Ramos (cell line): ENCODE results near the gene CLEC19A.

Experiments
- in situ Hi-C: fragments of 300-500 bp; cut with MboI; formaldehyde crosslinking; loops from one replicate; pipeline ENCODE4 v1.14.3; 2022; ENCODE audit warnings: low sequenced_read_pairs; ENCODE audit not compliant: unreplicated experiment

The CLEC19A gene

DNA sequence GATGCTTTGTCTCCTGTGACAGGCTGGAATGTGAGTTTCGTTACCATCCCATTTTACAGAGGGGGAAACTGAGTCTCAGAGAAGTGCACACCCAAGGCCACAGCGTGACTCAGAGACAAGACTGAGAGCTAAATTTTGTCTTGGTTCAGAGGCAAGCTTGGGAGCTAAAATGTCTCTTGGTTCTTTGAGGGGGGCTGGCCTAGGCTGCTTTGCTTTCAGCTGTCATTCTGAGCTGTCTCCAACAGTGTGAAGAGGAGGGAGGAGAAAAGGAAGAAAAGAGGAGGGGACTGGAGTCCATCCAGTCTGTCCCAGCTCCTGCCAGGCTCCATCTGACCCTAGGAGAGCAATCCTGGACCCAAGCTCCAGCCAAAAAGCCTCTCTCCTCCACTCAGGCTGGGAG lies at the start of gene CLEC19A:
Gene CLEC19A, plus strand, starts transcription at position 301 of the 400 bp plus-strand sequence. CDS start 121 bp downstream, outside the sequence.
- in situ Hi-C loops, result no loop called here

DNA sequence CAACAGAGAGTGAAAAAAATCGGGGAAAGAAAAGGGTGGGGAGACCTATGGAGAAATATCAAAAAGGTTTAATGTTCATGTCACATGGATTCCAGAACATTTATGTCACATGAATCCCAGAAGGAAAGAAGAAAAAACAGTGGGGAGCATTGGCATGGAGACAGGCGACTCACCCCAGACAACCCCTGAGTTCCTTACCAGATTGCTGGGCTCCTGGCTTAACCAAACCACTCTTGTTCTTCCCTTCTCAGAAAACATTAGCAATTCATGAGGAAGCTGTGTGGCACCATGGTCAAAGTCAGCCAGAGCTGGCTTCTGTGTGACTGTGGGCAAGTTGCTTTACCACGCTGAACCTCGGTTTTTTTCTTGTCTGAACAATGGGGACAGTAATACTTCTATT lies 49.6 kb upstream of the CLEC19A start:
- in situ Hi-C loops, result no loop called here

DNA sequence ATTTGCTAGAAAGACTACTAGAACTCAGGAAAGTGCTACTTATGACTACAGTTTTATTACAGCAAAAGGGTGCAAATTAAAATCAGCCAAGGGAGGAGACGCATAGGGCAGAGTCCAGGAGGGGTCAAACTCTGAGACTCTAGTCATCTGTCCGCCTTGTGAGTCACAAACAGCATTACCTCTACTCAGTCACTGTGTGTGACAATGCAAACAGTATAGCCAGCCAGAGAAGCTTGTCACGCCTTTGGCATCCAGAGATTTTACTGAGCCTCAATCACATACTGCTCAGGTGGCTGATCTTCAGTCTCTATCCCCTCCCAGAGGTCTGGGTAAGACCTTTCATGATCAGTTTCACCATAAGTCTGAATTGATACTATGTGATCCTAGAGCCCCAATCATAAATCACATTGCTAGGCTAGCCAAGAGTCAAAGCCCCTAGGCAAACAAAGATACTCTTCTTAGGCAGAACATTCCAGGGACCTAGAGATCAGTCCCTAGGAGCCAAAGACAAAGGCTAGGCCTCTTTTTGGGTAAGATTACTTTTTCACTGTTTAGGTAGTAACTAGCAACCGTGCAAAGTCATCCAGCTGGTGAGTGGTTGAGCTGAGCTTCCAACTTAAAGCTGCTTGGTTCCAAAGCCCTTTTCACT lies 48.8 kb upstream of the CLEC19A start:
- in situ Hi-C loops, result no loop called here

DNA sequence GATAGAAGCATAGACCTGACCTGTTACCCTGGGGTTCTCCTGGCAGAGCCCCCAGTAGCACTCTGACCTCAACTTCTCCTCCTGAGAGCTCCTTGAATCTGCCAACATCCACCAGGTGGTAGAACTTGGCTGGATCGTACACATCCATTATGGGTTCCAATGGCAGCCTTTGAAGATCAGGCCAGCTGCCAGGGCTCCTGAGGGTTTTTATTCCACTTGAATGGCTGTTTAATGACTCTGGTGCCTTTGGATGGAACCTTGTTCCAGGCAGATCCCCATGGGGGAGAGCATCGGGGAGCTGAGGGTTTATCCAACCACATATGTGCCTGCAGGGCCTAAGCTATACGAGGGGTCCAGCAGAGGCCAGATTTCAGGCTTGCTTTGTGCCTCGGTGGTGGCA lies 47.1 kb upstream of the CLEC19A start:
- in situ Hi-C loops, result no loop called here

DNA sequence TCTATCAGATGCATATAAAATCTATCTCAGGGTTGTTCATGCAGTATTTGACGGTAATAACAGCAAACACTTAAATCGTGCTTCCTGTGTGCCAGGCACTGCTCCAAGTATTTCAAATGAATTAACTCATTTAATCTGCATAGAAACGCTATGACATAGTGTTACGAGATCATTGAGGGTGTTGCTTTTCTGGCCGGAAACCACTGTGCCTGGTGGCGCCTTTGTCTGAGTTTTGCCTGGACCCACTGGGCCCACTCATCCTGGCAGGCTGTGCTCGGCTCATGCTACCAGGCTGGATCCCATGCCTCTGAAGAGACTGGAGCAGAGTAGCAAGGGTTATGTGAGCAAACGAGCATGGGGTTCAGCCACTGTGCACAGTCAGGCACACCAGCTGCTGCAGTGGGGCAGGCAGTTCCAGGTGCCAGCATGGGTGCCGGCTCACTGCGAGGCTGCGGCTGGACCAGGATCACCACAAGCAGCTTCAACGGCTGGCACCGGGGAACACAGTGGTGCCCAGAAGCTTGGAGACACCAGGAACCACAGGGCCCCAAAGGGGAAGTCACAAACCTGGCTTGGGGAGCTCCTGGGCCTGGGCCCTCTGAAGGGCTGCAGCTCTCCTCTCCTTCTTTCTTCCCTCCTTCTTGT lies 45.9 kb upstream of the CLEC19A start:
- in situ Hi-C loops, result no loop called here

DNA sequence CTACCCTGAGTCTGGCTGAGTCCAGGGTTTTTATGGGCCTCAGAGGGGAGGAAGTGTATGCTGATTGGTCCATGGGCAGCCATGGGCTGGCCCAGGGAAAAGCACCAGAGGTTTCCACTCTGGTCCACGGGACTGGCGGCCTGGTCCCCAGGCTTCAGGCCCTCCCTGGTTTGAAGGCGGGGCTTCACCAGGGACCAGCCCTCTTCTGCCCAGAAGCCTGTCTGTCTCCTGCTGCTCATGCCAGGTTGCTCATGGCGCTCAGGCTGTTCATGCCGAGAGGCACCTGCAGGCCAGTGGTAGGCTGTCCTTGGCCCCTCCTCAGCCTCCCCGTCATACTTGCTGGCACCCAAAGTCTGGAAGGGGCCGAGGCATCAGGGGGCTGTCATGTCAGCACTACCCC lies 45.0 kb upstream of the CLEC19A start:
- in situ Hi-C loops, result no loop called here

DNA sequence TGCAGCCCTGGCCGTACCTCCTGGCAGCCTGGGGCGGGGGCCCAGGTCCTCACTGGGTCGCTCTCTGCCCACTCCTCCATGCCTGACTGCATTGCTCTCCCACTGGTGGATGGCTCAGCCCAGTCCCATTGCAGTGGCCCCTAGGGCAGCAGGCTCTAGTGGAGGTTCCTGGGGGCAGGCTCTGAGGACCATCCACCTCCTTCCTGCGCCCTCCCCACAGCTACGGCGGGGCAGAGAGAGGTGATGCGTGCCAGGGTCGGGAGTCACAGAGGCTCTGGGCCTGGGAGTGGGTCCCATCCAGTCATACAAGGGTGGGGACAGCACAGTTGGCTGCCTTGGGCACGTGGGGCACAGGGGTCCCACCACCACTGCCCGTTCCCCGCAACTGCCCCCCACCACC lies 44.0 kb upstream of the CLEC19A start:
- in situ Hi-C loops, result no loop called here

DNA sequence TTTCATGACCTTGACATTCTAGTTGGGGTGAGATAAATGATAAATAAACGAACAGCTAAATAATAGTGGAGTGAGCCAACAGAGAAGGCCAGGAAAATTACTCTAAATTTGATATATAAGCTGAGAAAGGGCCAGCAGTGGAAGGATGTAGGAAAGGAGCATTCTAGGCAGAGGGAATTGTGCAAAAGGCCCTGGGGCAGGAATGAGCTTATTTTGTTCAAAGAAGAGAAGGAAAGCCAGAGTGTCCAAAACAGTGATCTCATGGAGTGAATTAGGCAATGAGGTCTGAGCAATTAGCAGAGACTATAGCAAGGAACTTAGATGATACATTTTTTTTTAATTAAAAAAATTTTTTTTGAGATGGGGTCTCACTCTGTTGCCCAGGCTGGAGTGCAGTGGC lies 43.3 kb upstream of the CLEC19A start:
- in situ Hi-C loops, result no loop called here

DNA sequence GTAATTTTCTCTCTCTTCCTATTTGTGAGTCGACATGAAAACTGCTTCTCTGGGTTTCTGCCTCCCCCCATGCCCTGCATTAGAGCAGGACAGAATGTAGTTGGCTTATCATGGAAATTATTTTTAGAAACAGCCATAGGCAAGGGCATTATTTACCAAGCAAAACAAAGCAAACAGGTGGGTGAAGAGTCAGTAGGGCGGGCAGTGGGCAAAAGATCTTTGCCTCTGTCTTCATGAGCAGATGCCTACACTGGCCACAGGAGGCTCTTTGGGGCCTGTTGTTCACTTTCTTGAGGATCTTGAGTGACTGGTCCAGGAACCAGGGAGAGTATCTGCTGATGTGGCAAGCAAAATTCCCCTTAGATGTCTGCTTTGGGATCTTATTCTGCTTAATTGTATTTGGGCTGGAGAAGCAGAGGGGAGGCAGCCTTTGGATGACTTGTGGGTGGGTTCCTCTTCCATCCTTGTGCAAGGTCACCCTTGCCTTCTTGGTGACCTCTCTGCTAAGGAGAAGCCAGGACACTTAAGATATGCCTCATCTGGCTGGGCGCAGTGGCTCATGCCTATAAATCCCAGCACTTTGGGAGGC lies 42.5 kb upstream of the CLEC19A start:
- in situ Hi-C loops, result no loop called here

DNA sequence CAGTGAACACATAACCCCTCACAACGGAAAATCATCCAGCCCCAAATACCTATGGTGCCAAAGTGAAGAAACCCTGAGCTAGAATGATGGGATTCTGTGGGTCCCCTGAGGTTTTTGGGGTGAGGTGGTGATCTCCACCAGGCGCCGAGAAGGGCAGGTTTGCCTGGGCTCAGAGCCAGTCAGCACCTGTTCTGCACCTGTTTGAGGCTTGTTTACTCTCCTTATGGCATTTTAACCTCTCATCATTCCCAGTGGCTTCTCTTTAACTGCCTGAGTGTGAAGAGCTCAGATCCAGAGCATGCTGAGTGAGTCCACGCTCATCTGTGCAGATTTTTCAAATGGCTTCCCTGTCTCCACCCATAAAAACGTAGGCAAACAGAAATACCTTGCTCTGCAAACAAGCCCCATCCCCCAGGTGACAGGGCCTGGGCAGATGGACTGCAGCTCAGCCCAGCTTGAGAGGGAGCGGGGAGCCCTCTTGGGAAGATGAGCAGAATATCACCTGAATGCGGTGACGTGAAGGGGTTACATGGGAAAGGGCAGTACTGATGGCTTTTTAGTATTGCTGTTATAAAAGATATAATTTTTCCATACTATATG lies 40.1 kb upstream of the CLEC19A start:
- in situ Hi-C loops, result no loop called here

DNA sequence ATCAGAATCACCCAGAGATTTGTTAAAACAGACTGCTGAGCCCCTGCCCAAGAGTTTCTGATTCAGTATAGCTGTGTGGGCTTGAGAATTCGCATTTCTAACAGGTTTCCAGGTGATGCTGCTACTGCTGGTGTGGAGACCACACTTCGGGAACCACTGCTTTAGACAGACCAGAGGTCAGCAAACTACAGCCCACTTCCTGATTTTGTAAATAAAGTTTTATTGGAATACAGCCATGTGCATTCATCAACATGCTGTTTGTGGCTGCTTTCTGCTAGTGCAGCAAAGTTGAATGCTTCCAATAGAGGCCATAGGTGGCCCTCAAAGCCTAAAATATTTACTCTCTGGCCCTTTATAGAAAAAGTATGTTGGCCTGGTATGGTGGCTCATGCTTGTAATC lies 32.6 kb upstream of the CLEC19A start:
- in situ Hi-C loops, result no loop called here

DNA sequence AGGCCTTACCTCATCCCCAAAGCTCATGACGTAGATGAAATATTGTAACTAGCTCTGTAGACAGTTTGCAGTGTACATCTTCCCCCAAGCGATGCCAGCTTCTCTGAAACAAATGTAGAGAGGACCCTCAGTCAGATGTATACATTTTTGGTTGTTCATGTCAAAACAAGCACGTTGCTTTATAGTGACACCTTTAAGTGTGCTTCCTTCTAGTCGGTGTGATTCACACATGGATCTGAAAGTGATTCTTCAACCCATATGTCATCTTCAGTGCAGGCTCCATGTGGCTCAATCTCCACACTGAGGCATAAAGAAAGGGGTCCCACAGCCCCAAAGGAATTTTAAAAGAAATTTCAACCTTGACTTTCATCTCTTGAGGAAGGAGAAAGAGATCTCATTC lies 30.9 kb upstream of the CLEC19A start:
- in situ Hi-C loops, result no loop called here

DNA sequence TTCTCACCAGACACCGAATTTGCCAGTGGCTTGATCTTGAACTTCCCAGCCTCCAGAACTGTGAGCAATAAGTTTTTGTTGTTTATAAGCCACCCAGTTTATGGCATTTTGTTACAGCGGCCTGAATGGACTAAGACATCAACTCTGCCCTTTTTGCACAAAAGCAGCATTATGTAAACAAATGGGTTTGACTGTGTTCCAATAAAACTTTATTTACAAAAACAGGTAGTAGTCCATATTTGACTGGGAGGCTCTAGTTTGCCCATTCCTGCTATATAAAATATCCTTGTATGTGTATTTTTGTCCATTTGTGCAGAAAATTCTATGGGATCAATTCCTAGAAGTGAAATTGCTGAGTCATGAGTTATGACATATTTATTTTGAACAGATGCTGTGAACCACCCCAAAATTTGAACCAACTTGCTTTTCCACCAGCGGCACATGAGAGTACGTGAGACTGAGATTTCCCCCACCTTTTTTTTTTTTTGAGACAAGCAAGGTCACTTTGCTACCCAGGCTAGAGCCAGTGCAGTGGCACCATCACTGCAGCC lies 21.3 kb upstream of the CLEC19A start:
- in situ Hi-C loops, result no loop called here

DNA sequence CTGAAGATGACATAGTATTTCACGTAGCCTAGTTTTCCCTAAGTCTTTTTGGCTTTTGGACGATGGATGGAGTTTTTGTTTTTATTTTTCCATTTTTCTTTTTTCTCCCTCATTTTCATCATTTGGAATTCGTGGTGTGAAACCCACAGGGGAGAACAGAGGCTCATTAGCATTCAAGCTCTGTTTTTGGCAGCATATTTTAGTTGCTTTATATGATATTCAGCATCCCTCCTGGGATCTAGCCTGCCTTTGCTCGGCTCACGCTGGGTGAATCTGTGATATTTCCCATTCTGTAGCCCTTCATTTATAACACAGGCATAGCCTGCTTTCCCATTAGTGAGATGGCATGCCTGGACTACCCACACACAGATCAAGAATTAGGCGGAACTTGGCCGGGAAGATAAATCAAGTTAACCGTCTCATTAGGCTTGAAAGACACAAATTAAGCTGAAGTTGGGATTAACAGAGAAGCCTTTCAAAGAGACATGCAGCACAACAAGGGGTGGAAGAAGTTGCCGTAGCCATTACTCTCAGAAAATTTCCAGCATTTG lies 20.1 kb upstream of the CLEC19A start:
- in situ Hi-C loops, result no loop called here

DNA sequence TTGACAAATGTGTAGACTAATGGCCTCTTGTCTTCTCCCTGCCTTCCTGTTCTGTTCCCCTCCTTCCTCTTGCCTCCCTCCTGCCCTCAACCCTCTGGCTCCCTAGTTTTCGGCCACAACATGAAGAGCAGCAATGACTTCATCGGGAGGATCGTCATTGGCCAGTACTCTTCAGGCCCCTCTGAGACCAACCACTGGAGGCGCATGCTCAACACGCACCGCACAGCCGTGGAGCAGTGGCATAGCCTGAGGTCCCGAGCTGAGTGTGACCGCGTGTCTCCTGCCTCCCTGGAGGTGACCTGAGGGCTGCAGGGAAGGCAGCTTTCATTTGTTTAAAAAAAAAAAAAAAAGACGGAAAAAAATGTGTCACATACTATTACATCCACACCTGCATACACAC lies 18.8 kb upstream of the CLEC19A start:
- in situ Hi-C loops, result no loop called here

DNA sequence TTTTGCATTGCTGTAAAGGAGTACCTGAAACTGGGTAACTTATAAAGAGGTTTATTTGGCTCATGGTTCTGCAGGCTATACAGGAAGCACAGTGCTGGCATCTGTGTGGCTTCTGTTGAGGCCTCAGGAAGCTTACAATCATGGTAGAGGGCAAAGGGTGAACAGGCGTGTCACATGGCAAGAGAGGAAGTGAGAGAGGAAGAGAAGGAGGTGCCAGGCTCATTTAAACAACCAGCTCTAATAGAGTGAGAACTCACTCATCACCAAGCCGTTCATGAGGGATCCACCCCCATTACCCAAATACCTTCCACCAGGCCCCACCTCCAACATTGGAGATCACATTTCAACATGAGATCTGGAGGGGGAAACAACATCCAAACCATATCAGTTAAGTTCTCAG lies 16.4 kb upstream of the CLEC19A start:
- in situ Hi-C loops, result no loop called here

DNA sequence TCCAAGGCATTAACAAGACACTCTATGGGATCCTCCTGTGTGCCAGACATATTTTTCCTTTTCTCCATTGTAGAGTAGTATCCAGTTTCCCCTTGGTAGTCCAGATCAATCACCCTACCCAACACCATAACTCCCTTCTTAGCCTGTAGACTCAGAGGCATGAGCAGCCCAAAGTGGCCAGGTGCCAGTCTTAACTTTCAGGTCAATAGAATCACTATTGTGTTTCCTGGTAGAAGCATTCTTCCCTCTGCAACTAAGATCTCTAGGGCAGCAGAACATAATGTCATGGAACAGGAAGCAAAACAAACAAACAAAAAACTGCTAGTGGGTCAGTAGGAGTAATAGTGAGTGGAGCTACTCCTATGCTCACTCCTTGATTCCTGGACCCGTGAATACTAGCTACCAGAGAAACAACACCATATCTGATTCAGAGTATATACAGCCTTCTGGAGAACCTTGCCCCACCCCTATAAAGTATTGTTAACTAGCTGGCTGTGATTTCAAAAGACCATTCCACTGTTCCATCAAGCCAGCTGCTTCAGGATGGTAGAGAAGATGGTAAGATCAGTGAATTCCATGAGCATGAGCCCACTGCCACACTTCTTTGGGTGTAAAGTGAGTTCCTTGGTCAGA lies 11.2 kb upstream of the CLEC19A start:
- in situ Hi-C loops, result no loop called here

DNA sequence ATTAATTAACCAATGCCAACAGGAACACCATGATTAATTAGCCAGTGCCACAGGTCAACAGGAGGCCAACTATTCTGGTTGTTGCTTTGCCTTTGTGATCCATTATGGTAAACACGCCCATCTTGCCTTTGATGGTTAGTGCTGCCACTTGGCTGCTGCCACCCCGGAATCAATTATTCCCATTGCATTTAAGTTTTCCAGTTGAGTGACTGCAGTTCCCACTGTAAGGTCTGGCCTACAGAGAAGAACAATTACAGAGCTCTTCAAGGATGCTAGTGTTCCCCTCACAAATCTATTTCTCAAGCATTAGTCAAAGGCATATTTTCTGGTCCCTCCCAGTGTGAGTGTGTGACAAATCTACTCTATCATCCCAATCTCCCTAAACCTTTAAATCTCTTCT lies 7.1 kb upstream of the CLEC19A start:
- in situ Hi-C loops, result no loop called here

DNA sequence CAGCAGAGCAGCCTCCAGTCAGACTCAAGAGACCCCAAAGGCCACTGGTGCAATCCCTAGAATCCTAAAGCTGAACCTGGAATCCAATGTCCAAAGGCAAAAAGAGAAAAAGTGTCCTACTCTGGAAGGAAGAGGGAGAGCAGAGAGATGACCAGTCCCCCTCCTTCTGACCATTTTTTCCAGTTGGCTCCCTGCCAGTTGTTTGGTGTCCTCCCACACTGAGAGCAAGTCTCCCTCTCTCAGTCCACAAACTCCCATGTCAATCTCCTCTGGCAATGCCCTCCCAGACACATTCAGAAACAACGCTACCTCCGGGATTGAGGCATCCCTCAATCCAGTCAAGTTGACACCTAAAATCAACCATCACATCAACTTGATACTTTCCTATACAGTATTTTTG lies 4.3 kb upstream of the CLEC19A start:
- in situ Hi-C loops, result no loop called here

DNA sequence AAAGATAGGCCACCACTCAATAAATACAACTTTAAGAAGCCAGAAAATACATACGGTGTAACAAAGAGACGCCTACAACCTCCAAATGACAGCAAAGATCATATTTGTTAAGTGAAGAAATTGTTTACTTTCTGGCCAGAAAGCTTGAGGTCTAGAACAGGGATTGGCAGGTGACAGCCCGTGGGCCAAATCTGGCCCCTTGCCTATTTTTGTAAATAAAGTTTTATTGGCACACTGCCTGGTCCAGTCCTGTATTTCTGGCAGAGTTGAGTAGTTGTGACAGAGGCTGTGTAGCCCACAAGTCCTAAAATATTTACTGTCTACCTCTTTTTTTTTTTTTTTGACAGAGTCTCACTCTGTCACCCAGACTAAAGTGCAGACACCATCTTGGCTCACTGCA lies 3.4 kb upstream of the CLEC19A start:
- in situ Hi-C loops, result no loop called here

DNA sequence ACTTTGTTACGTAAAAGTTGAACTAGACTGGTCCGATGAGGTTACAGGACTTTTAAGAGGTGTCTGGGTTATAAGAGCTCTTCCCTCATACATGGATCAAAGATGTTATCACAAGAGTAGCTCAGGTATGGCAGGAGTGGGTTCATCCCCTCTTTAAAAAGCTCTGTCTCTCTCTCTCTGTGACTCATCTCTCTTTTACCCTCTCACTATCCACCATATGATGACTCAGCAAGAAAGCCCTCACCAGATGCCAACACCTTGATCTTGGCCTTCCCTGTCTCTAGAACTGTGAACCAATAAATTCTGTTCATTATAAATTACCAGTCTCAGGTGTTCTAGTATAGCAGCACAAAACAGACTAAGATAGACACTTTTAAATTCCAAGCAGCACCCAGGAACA lies 1.9 kb upstream of the CLEC19A start:
- in situ Hi-C loops, result no loop called here
